Neuronal stem cell (in vitro differentiated cells): ENCODE data around the gene QPCT.

Experiments
- DNase-seq: peaks from one replicate; pipeline ENCODE4 v3.0.0-alpha.2; 2013; ENCODE audit warnings: low spot score
- H2AFZ ChIP-seq: one replicate; pipeline ENCODE4 v1.6.1; 2013; ENCODE audit warnings: mild to moderate bottlenecking, low read length, inconsistent platforms
- H2AK5ac ChIP-seq: 2 replicates; pipeline ENCODE4 v1.6.1; 2013; ENCODE audit warnings: low read depth, mild to moderate bottlenecking, inconsistent platforms, low read length, moderate library complexity, mixed read lengths
- H2BK120ac ChIP-seq: 2 replicates; pipeline ENCODE4 v1.6.1; 2013; ENCODE audit warnings: low read depth, mild to moderate bottlenecking, inconsistent platforms, low read length, moderate library complexity, mixed read lengths
- H2BK12ac ChIP-seq: one replicate; pipeline ENCODE4 v1.6.1; 2013; ENCODE audit warnings: low read length, inconsistent platforms
- H2BK15ac ChIP-seq: 2 replicates; pipeline ENCODE4 v1.6.1; 2013; ENCODE audit warnings: mild to moderate bottlenecking, low read length, inconsistent platforms, mixed read lengths
- H2BK5ac ChIP-seq: one replicate; pipeline ENCODE4 v1.6.1; 2013; ENCODE audit warnings: inconsistent platforms, mild to moderate bottlenecking, low read length, moderate library complexity
- H3K14ac ChIP-seq: one replicate; pipeline ENCODE4 v1.6.1; 2013; ENCODE audit warnings: low read length, inconsistent platforms
- H3K18ac ChIP-seq: 2 replicates; pipeline ENCODE4 v1.6.1; 2013; ENCODE audit warnings: low read length, inconsistent platforms
- H3K23ac ChIP-seq: 2 replicates; pipeline ENCODE4 v1.6.1; 2013; ENCODE audit warnings: low read depth, mild to moderate bottlenecking, mixed read lengths, low read length, inconsistent platforms; ENCODE audit not compliant: poor library complexity
- H3K27ac ChIP-seq: replicated peaks from 3 replicates; pipeline ENCODE4 v1.5.1; 2013; ENCODE audit warnings: low read length, inconsistent platforms
- H3K27me3 ChIP-seq, 3 experiments: 2 replicates each; pipeline ENCODE4 v1.6.1; 2013; ENCODE audit warnings: low read length in 3 of 3, mild to moderate bottlenecking in 2 of 3, inconsistent platforms in 1 of 3, low read depth in 1 of 3, mixed read lengths in 1 of 3, moderate library complexity in 1 of 3; ENCODE audit not compliant: control insufficient read depth in 3 of 3, insufficient read depth in 3 of 3
- H3K36me3 ChIP-seq, 2 donors: replicated peaks in 1 of 2; 2 replicates each; pipeline ENCODE4 v1.6.1; 2013; ENCODE audit warnings: low read length in 2 of 2; ENCODE audit not compliant: control insufficient read depth in 2 of 2, insufficient read depth in 2 of 2
- H3K4ac ChIP-seq: 2 replicates; pipeline ENCODE4 v1.6.1; 2013; ENCODE audit warnings: inconsistent platforms, mild to moderate bottlenecking, low read length, moderate library complexity
- H3K4me1 ChIP-seq, 2 donors: 1 replicate in 1 of 2; 2 replicates in 1 of 2; pipeline ENCODE4 v1.6.1; 2013; ENCODE audit warnings: low read length in 2 of 2, low read depth in 1 of 2; ENCODE audit not compliant: control insufficient read depth in 2 of 2, insufficient read depth in 1 of 2
- H3K4me2 ChIP-seq: one replicate; pipeline ENCODE4 v1.6.1; 2013; ENCODE audit warnings: mild to moderate bottlenecking, low read length, inconsistent platforms; ENCODE audit not compliant: insufficient read depth, poor library complexity, severe bottlenecking
- H3K4me3 ChIP-seq, 2 donors: 2 replicates each; pipeline ENCODE4 v1.5.1; 2013; ENCODE audit warnings: low read length in 2 of 2, mild to moderate bottlenecking in 2 of 2, inconsistent platforms in 1 of 2, moderate library complexity in 1 of 2
- H3K79me1 ChIP-seq: one replicate; pipeline ENCODE4 v1.6.1; 2013; ENCODE audit warnings: low read depth, mild to moderate bottlenecking, inconsistent platforms, low read length, moderate library complexity
- H3K9ac ChIP-seq: one replicate; pipeline ENCODE4 v1.6.1; 2013; ENCODE audit warnings: mild to moderate bottlenecking, low read depth, low read length, inconsistent platforms; ENCODE audit not compliant: poor library complexity
- H3K9me3 ChIP-seq, 2 donors: replicated peaks in 1 of 2; 2 replicates each; pipeline versions ENCODE3 to v1.6.1; 2013; ENCODE audit warnings: low read length in 2 of 2, mild to moderate bottlenecking in 2 of 2, inconsistent platforms in 1 of 2, low read depth in 1 of 2, mixed read lengths in 1 of 2, moderate library complexity in 1 of 2; ENCODE audit not compliant: control insufficient read depth in 2 of 2, insufficient read depth in 1 of 2
- H4K8ac ChIP-seq: one replicate; pipeline ENCODE4 v1.6.1; 2013; ENCODE audit warnings: low read depth, mild to moderate bottlenecking, inconsistent platforms, low read length, moderate library complexity
- H4K91ac ChIP-seq: one replicate; pipeline ENCODE4 v1.6.1; 2013; ENCODE audit warnings: low read length, low read depth, mild to moderate bottlenecking, inconsistent platforms; ENCODE audit not compliant: poor library complexity
- WGBS, 2 donors: extraction: QIAGEN DNeasy Blood & Tissue Kit; methylation state at CpG; one replicate each; pipeline ENCODE4 v1.1.7; 2013; ENCODE audit warnings: missing lambda C conversion rate in 2 of 2, mixed read lengths in 1 of 2; ENCODE audit not compliant: insufficient read length in 2 of 2, insufficient replicate concordance in 1 of 2; ENCODE audit errors: extremely low coverage in 2 of 2; 5-methylcytosine and 5-hydroxymethylcytosine counted together

QPCT gene

GRCh38 chr2:37391711-37392110 lies 47.3 kb downstream of the QPCT start:
- no peak overlapping the region for H3K4me2 ChIP-seq
- no peak overlapping the region for H3K18ac ChIP-seq
- H3K36me3 ChIP-seq = no peaks in the 10 kb centered on the region
- H3K79me1 ChIP-seq = no peaks in the 10 kb centered on the region
- H2BK12ac ChIP-seq = no peak overlapping the region
- no peak overlapping the region for H3K27ac ChIP-seq
- no peak overlapping the region for H3K4me3 ChIP-seq
- no peak overlapping the region for H2BK120ac ChIP-seq
- WGBS, 2 donors = no CpG with 5 or more reads among the region's 8 CpGs
- peaks cover 0 to 5% of the 10 kb centered on the region in 2 donors for H3K4me1 ChIP-seq
- H3K4ac ChIP-seq = no peak overlapping the region
- H3K14ac ChIP-seq = no peak overlapping the region
- peaks cover 0 to 2% (median 0%) of the 10 kb centered on the region in 3 experiments for H3K27me3 ChIP-seq
- DNase-seq = no peak
- no peak overlapping the region for H2BK5ac ChIP-seq
- H2AK5ac ChIP-seq = no peak overlapping the region
- no peak overlapping the region for H4K8ac ChIP-seq
- no peak overlapping the region for H3K23ac ChIP-seq
- H3K9ac ChIP-seq = no peak overlapping the region
- H2AFZ ChIP-seq = no peak overlapping the region
- H4K91ac ChIP-seq = no peak overlapping the region
- H3K9me3 ChIP-seq = no peaks in the 10 kb centered on the region
- H2BK15ac ChIP-seq = no peak overlapping the region

- no peak overlapping the region for H3K23ac ChIP-seq
- H3K79me1 ChIP-seq = no peaks in the 10 kb centered on the region
- H3K27ac ChIP-seq = no peak overlapping the region
- H3K27me3 ChIP-seq = peaks cover 0 to 2% (median 0%) of the 10 kb centered on the region in 3 experiments
- no peak overlapping the region for H3K18ac ChIP-seq
- no peak overlapping the region for H3K4me2 ChIP-seq
- H3K9me3 ChIP-seq = no peaks in the 10 kb centered on the region
- H2BK5ac ChIP-seq = no peak overlapping the region
- no peak overlapping the region for H2AFZ ChIP-seq
- no peak overlapping the region for H3K9ac ChIP-seq
- H2BK15ac ChIP-seq = no peak overlapping the region
- WGBS, 2 donors = no CpG with 5 or more reads among the region's 2 CpGs
- no peaks in the 10 kb centered on the region for H3K36me3 ChIP-seq
- no peak overlapping the region for H2BK12ac ChIP-seq
- peaks cover 0 to 8% of the 10 kb centered on the region in 2 donors for H3K4me1 ChIP-seq
- no peak overlapping the region for H4K91ac ChIP-seq
- no peak overlapping the region for H2BK120ac ChIP-seq
- no peak overlapping the region for H3K14ac ChIP-seq
- H4K8ac ChIP-seq = no peak overlapping the region
- no peak overlapping the region for H2AK5ac ChIP-seq
- H3K4ac ChIP-seq = no peak overlapping the region
- DNase-seq = no peak
- no peak overlapping the region for H3K4me3 ChIP-seq
Measured at GRCh38 chr2:37392428-37392827, 48.0 kb downstream of the QPCT start.

GRCh38 chr2:37394263-37394662 lies 49.8 kb downstream of the QPCT start:
- no peak overlapping the region for H2BK120ac ChIP-seq
- no peaks in the 10 kb centered on the region for H3K79me1 ChIP-seq
- H3K4me2 ChIP-seq = no peak overlapping the region
- no peak overlapping the region for H3K9ac ChIP-seq
- DNase-seq = no peak
- H2BK15ac ChIP-seq = no peak overlapping the region
- no peak overlapping the region for H4K8ac ChIP-seq
- H4K91ac ChIP-seq = no peak overlapping the region
- no peak overlapping the region for H3K23ac ChIP-seq
- no peaks in the 10 kb centered on the region for H3K9me3 ChIP-seq
- H3K27me3 ChIP-seq = peaks cover 0 to 2% (median 0%) of the 10 kb centered on the region in 3 experiments
- H2AK5ac ChIP-seq = no peak overlapping the region
- no peak overlapping the region for H3K4ac ChIP-seq
- H3K14ac ChIP-seq = no peak overlapping the region
- no peak overlapping the region for H2BK5ac ChIP-seq
- WGBS, 2 donors = no CpG with 5 or more reads among the region's 1 CpG
- peaks cover 0 to 8% of the 10 kb centered on the region in 2 donors for H3K4me1 ChIP-seq
- no peak overlapping the region for H2BK12ac ChIP-seq
- no peak overlapping the region for H3K27ac ChIP-seq
- no peaks in the 10 kb centered on the region for H3K36me3 ChIP-seq
- no peak overlapping the region for H3K18ac ChIP-seq
- H3K4me3 ChIP-seq = no peak overlapping the region
- no peak overlapping the region for H2AFZ ChIP-seq

- Histone ChIP-seq H3K4me2 (no peak overlapping the region), H3K36me3 (no peaks in the 10 kb centered on the region), H3K14ac (no peak overlapping the region), H2BK15ac (no peak overlapping the region), H3K27ac (no peak overlapping the region), H4K91ac (no peak overlapping the region), H2BK120ac (no peak overlapping the region), H3K9me3 (no peaks in the 10 kb centered on the region), H3K9ac (no peak overlapping the region), H3K23ac (no peak overlapping the region), H3K4ac (no peak overlapping the region), H3K4me3 (no peak overlapping the region), H3K79me1 (no peaks in the 10 kb centered on the region), H2AK5ac (no peak overlapping the region), H2BK5ac (no peak overlapping the region), H3K4me1 (peaks cover 0 to 8% of the 10 kb centered on the region in 2 donors), H2AFZ (no peak overlapping the region), H3K18ac (no peak overlapping the region), H4K8ac (no peak overlapping the region), H2BK12ac (no peak overlapping the region), H3K27me3 (peaks cover 0 to 2% (median 0%) of the 10 kb centered on the region in 3 experiments)
- no peak for DNase-seq
- WGBS, 2 donors = no CpG with 5 or more reads among the region's 9 CpGs
Measured at GRCh38 chr2:37394796-37395555, 50.5 kb downstream of the QPCT start.
